HG03025 (cell line): Measurements from ENCODE around the gene NKD1.

ENCODE experiments used
- ATAC-seq: cut with Tn5 transposase; IDR thresholded peaks from one replicate; pipeline ENCODE4 v1.9.1; 2021; ENCODE audit warnings: mild to moderate bottlenecking, moderate library complexity; ENCODE audit not compliant: unreplicated experiment, low FRiP score

NKD1 gene

GRCh38 chr16:50622643-50623369 is 74.6 kb downstream of the NKD1 start:
- ATAC-seq: no peak

DNA sequence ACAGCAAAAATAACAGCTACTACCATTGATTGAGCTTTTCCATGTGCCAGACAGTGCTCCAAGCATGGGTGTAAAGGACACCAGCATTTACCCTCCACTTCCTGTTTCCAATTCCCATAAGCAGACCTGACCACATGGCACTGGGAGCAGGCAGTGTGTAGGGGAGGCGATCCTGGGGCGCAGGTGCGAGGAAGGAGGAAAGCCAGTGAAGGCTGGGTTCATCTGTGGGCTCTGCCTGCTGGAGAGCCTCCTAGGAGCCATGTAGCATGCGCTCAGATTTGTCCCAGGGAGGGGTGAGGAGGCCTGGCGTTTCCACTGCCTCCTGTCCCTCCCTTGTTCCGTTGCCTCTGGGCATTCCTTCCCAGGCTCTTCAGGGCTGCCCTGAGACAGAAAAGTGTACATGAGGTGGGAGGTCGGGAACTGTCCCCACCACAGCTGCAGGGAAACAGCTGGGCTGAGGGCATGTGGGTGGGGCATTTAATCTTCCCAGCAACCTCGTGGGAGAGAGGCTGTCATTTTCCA is 76.3 kb downstream of the NKD1 start:
- ATAC-seq: no peak

DNA sequence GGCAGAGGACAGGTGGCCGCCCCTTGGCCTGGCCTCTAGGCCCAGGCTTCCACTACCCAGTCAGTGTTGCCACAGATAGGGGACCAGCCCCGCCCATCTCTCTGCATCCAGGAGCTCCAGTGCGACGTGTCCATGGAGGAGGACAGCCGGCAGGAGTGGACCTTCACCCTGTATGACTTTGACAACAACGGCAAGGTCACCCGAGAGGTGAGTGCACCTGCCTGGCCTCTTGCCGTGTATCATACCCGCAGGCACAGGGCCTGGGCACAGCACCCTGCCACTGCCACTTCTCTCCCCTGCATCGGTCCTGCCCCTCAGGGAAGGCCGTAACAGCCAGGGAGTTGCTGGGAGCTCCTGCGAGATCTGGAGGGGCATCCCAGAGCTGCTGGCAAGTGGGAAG is 77.2 kb downstream of the NKD1 start:
- no peak for ATAC-seq

GRCh38 chr16:50626868-50627267 is 78.7 kb downstream of the NKD1 start:
- ATAC-seq: no peak

DNA sequence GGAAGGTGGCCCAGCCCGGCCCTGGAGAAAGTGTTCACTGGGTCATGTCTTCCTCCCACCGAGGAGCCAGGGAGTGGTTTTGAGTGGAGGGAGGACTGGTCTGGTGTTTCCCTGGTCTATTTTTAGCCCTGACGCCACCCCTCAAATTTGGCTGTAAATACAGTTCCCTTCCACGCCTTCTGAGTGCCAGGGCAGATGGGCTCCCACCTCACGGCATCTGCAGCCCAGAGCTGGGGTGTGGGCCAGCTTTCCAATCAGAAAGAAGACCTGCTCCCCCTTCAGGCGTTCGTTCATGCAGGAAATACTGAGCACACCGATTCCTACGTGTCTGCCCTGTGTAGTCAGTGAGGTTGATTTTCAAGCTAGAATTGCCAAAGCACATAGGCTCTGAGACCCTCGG is 79.2 kb downstream of the NKD1 start:
- ATAC-seq: no peak

DNA sequence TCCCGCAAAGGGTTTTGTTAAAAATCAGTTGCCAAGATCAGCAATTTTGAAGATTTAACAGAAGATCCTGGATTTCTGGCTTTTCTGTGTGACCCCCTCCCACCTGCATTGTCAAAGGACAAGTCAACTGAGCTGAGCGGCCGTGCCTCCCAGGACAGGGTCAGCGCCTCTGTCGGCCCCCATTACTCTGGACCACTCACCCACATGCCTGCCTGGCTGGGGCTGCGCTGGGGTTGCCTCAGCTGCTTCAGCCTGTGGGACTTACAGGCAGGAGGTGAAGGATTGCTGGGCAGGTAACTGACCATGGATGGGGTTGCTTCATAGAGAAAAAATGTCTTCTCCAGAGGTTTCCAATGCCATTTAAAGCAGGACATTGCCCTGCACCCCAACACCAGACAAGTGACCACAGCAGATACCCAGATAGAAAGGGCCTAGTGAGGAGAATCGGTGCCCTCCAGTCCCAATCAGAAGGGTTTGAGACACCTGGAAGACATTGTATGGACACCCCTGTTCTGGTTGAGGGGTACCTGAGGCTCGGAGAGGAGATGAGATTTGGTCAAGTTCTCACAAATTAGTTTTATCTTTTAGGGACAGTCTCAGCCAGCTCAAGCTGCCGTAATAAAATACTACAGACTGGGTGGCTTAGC is 80.1 kb downstream of the NKD1 start:
- ATAC-seq: no peak

DNA sequence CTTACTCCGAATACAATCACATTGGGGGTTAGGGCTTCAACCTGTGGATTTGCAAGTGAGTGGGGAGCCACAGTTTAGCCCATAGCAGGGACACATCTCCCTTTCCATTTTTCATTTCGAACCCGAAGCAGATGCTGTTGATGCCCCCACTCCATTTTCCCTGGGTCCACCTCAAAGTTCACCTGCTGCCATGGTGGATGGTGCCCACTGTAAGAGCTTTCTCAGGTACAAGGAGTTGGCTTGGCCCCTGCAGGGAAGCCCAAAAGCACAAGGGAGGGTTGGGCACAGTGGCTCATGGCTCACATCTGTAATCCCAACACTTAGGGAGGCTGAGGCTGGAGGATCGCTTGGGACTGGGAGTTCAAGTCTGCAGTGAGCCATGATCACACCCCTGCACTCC is 81.1 kb downstream of the NKD1 start:
- no peak for ATAC-seq

DNA sequence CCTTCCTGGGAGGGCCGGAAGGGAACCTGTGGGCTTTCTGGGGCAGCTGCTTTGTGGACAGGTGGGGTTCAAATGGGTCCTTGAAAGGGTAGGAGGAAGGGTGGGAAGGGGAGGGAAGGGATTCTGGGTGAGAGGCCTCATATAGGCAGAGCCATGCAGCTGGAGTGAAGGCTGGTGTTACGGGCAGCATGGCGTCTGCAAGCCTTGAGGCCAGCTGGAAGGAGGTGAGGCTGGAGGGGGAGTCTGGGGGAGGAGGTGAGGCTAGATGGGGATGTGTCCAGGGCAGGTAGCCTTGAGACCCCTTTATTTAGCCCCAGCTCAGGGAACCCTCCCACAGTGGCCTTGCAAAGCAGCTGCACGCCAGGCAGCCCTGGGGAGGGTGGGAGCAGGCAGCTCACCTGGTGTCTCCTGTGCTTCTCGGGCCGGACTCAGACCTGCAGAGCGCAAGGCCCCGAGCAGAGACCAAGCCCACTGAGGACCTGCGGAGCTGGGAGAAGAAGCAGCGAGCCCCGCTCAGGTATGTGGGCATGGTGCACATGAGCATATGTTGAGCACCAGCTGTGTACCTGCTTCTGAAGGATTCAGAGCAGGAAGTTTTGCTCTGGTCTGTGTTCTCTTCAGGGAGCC is 82.3 kb downstream of the NKD1 start:
- no peak for ATAC-seq

- no peak for ATAC-seq
Observed at GRCh38 chr16:50631249-50631984, 83.2 kb downstream of the NKD1 start.

DNA sequence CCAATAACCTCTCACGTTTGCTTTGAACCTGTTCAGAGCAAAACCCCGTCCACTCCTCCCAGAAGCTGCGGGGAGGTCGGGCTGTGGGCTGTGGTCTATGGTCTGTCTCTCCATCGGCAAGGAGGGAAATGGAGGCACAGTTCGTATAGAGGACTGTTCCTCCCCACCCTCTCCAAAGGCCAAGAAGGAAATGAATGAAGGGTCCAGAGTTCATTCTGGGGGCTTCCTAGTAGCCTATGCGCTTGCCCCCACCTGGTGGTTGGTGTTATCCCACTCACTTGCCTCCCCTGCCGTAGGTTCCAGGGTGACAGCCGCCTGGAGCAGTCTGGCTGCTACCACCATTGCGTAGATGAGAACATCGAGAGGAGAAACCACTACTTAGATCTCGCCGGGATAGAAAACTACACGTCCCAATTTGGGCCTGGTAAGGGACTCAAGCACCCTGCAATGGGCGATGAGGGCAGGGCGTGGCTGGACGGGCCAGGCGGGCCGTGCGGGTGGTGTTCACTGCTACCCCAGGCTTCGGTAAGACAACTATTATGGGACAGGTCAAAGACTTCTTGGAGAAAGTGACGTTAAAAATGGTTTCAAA is 83.9 kb downstream of the NKD1 start:
- ATAC-seq: no peak

DNA sequence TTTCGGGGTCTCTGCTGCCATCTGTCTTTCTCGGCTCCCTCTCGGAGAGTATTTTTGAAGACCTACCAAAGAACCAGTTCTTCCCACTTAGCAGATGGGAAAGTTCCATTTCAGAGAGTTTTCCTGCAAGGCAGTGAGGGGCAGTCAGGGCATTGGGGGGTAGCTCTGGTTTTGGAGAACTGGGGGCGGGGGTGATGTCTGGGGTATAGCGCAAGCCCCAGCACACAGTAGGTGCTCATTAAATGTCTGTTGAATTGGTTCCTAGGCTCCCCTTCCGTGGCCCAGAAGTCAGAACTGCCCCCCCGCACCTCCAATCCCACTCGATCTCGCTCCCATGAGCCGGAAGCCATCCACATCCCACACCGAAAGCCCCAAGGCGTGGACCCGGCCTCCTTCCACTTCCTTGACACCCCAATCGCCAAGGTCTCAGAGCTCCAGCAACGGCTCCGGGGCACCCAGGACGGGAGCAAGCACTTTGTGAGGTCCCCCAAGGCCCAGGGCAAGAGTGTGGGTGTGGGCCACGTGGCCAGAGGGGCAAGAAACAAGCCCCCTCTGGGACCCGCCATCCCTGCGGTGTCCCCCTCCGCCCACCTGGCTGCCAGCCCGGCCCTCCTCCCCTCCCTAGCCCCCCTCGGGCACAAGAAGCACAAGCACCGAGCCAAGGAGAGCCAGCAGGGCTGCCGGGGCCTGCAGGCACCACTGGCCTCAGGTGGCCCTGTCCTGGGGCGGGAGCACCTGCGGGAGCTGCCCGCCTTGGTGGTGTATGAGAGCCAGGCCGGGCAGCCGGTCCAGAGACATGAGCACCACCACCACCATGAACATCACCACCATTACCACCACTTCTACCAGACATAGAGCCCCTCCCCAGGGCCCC is 85.0 kb downstream of the NKD1 start:
- no peak for ATAC-seq

- ATAC-seq: no peak
Observed at GRCh38 chr16:50634090-50634489, 85.9 kb downstream of the NKD1 start.

GRCh38 chr16:50634947-50635346 is 86.8 kb downstream of the NKD1 start:
- no peak for ATAC-seq

GRCh38 chr16:50635505-50636392 is 87.6 kb downstream of the NKD1 start:
- no peak for ATAC-seq

GRCh38 chr16:50636753-50637374 is 88.7 kb downstream of the NKD1 start:
- no peak for ATAC-seq

- ATAC-seq: no peak
Observed at GRCh38 chr16:50637716-50638602, 89.8 kb downstream of the NKD1 start.
